Measurements from ENCODE around the gene PARG.
"Not testable (repeated sequence)": the region's sequence is repeated elsewhere in the genome, so short reads cannot be mapped to it uniquely, and the experiment has no call there.

The PARG gene

GRCh38 chr10:49900406-49900805 lies 41.4 kb downstream of the PARG start:
- not testable (repeated sequence) for DNase-seq

GRCh38 chr10:49899999-49900398 lies 41.8 kb downstream of the PARG start:
- DNase-seq = not testable (repeated sequence)

- not testable (repeated sequence) for DNase-seq
Observed at GRCh38 chr10:49890025-49890424, 51.8 kb downstream of the PARG start.

- DNase-seq = not testable (repeated sequence)
Observed at GRCh38 chr10:49884739-49885331, 57.0 kb downstream of the PARG start.

GRCh38 chr10:49883852-49884251 lies 58.0 kb downstream of the PARG start:
- not testable (repeated sequence) for DNase-seq

GRCh38 chr10:49882327-49882726 lies 59.5 kb downstream of the PARG start:
- DNase-seq = not testable (repeated sequence)

- not testable (repeated sequence) for DNase-seq
Observed at GRCh38 chr10:49872740-49873139, 69.1 kb downstream of the PARG start.

GRCh38 chr10:49871462-49871861 lies 70.4 kb downstream of the PARG start:
- not testable (repeated sequence) for DNase-seq

GRCh38 chr10:49859933-49860332 lies 81.9 kb downstream of the PARG start:
- DNase-seq = not testable (repeated sequence)

GRCh38 chr10:49858697-49859382 lies 83.0 kb downstream of the PARG start:
- DNase-seq = not testable (repeated sequence)

GRCh38 chr10:49849520-49849919 lies 92.3 kb downstream of the PARG start:
- not testable (repeated sequence) for DNase-seq

- DNase-seq = no peak
Observed at GRCh38 chr10:49844775-49845595, 96.8 kb downstream of the PARG start.

- DNase-seq = not testable (repeated sequence)
Observed at GRCh38 chr10:49842333-49842628, 99.5 kb downstream of the PARG start.

- DNase-seq = no peak
Observed at GRCh38 chr10:49841615-49842332, 100.1 kb downstream of the PARG start.

- DNase-seq = no peak
Observed at GRCh38 chr10:49837685-49838084, 104.1 kb downstream of the PARG start.

- no peak for DNase-seq
Observed at GRCh38 chr10:49837051-49837478, 104.8 kb downstream of the PARG start.

GRCh38 chr10:49834976-49835375 lies 106.9 kb downstream of the PARG start:
- DNase-seq = no peak

- DNase-seq = no peak
Observed at GRCh38 chr10:49834201-49834600, 107.6 kb downstream of the PARG start.

- no peak for DNase-seq
Observed at GRCh38 chr10:49833168-49833567, 108.7 kb downstream of the PARG start.

GRCh38 chr10:49831352-49832035 lies 110.3 kb downstream of the PARG start:
- no peak for DNase-seq

GRCh38 chr10:49830846-49831245 lies 111.0 kb downstream of the PARG start:
- DNase-seq = no peak

- no peak for DNase-seq
Observed at GRCh38 chr10:49830016-49830415, 111.8 kb downstream of the PARG start.

GRCh38 chr10:49827297-49827696 lies 114.5 kb downstream of the PARG start:
- no peak for DNase-seq

Data from NCI-H1092 (cell line).